CD4-positive, alpha-beta T cell (primary cell): ENCODE results near the gene SLC35A3. TPM values are rescaled to one million over a fixed set of nuclear protein-coding genes. Genes with fewer than 3 reads are reported as not detected.

Experiments used
- ATAC-seq: fragments of 200-7000 bp; cut with Tn5 transposase; one replicate; pipeline ENCODE4 v1.10.0; 2022; ENCODE audit warnings: mild to moderate bottlenecking; ENCODE audit not compliant: poor library complexity
- CTCF ChIA-PET: fragments of 350-600 bp; sonication (Branson Sonifier 250); formaldehyde crosslinking; loops from one replicate; lab custom pipeline; 2021; ENCODE audit warnings: antibody characterized with exemption, inconsistent platforms; lab: Charles Lee
- POLR2A ChIA-PET: fragments of 350-600 bp; sonication (Branson Sonifier 250); formaldehyde crosslinking; loops from one replicate; lab custom pipeline; 2021; ENCODE audit warnings: antibody characterized with exemption, inconsistent platforms; lab: Charles Lee
- DNase-seq, 14 experiments: peaks; one replicate each; pipeline ENCODE4 v3.0.0-alpha.2; 2013 to 2020; ENCODE audit warnings: mixed read lengths in 2 of 14
- H3K27ac ChIP-seq, 2 donors: one replicate each; pipeline versions ENCODE4 v1.5.1 to v1.7.0; 2013; ENCODE audit warnings: low read length in 2 of 2, low read depth in 1 of 2, mild to moderate bottlenecking in 1 of 2
- H3K27me3 ChIP-seq, 2 experiments: 1 replicate in 1 of 2; 2 replicates in 1 of 2; pipeline versions ENCODE4 v1.6.1 to v1.7.0; 2013; ENCODE audit warnings: low read length in 2 of 2, control low read depth in 1 of 2, mild to moderate bottlenecking in 1 of 2, moderate library complexity in 1 of 2; ENCODE audit not compliant: insufficient read depth in 2 of 2, control insufficient read depth in 1 of 2
- H3K36me3 ChIP-seq: one replicate; pipeline ENCODE4 v1.6.1; 2013; ENCODE audit warnings: low read length, control low read depth; ENCODE audit not compliant: insufficient read depth
- H3K4me1 ChIP-seq: one replicate; pipeline ENCODE4 v1.6.1; 2013; ENCODE audit warnings: low read length, control low read depth; ENCODE audit not compliant: insufficient read depth
- H3K4me3 ChIP-seq: one replicate; pipeline ENCODE4 v1.5.1; 2013; ENCODE audit warnings: mild to moderate bottlenecking, low read length, moderate library complexity
- H3K9me3 ChIP-seq, 2 experiments: 1 replicate in 1 of 2; 2 replicates in 1 of 2; pipeline versions ENCODE4 v1.6.1 to v1.7.0; 2013; ENCODE audit warnings: low read length in 2 of 2, mild to moderate bottlenecking in 2 of 2, control low read depth in 1 of 2, moderate library complexity in 1 of 2; ENCODE audit not compliant: control insufficient read depth in 1 of 2, insufficient read depth in 1 of 2
- H3K27ac Mint-ChIP-seq: one replicate; pipeline ENCODE4 v1.8.0; 2020; ENCODE audit warnings: mixed read lengths
- H3K27me3 Mint-ChIP-seq: one replicate; pipeline ENCODE4 v1.8.0; 2021; ENCODE audit warnings: mixed read lengths
- H3K36me3 Mint-ChIP-seq: one replicate; pipeline ENCODE4 v1.8.0; 2021; ENCODE audit warnings: low read depth, mixed read lengths
- H3K4me1 Mint-ChIP-seq: one replicate; pipeline ENCODE4 v1.8.0; 2021; ENCODE audit warnings: low read depth, mixed read lengths
- H3K4me3 Mint-ChIP-seq: one replicate; pipeline ENCODE4 v1.8.0; 2020; ENCODE audit warnings: mild to moderate bottlenecking, mixed read lengths
- H3K9me3 Mint-ChIP-seq: one replicate; pipeline ENCODE4 v1.8.0; 2020; ENCODE audit warnings: mixed read lengths
- intact Hi-C, 2 experiments: fragments of 100-400 bp; cut with DNase I in 1 of 2; cut with micrococcal nuclease in 1 of 2; formaldehyde crosslinking; loops; one replicate each; pipeline versions ENCODE4 v1.15.1 to v1.9.0; 2023 to 2025; cut with DNase I, micrococcal nuclease
- total RNA-seq, 174 experiments: library from RNA in 2 of 174; stranded (reverse) in 2 of 174; gene quantifications; one replicate each; pipeline ENCODE4 v1.2.3 and lab custom pipeline; 2021 to 2026
- TF ChIP-seq, protein P1 (sequence below): fragments of 200-600 bp; IDR thresholded peaks from one replicate; pipeline ENCODE4 v1.8.0; 2022; ENCODE audit warnings: antibody characterized with exemption, mild to moderate bottlenecking

The SLC35A3 gene
- total RNA-seq, 2 experiments from 2014 or later: 20.2 to 24.6 TPM

DNA sequence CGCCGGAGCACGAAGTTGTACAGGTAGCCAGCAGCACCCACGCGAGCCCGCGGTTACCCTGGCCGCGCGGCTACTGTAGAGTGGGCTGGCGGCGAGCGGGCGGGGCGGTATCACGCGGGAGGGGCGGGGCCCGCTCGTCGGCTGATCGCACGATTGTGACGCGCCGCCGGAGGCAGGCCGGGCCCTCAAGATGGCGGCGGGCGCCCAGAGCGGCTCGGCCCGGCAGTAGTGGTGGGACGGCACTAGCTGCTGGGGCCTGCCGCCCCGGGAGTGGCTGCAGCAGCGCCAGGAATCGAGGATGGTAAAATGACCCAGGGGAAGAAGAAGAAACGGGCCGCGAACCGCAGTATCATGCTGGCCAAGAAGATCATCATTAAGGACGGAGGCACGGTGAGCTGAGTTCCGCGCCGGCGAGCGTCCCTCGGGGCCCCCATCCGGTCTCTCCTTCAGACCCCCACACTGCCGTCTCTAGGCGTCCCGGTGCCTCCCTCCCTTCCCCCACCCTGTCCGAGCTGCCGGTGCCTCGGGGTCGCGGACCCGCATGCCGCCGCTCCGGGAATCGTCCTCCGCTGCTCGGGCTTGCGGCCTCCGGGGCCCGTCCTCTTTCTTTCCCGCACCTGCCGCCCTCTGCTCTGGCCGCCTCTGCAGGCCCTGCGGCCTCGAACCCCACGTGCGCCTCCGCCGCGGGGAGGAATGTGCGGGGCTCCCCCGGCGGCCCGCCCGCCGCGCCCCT lies 68.3 kb downstream of the SLC35A3 start:
- ChIA-PET POLR2A (interaction anchor here (0.7 to 2.5 kb wide), 16 partner anchors 9 to 415 kb away, joined by 3 to 33 read pairs (median 4); partner anchors contain the start of genes AGL, CDC14A, DBT and RTCA), CTCF (interaction anchor here (0.6 to 1.4 kb wide), 2 partner anchors 68 to 1197 kb away, joined by 3 to 5 read pairs; partner anchors contain the start of gene SLC35A3)
- Mint-ChIP-seq H3K27me3 (no peaks in the 10 kb centered on the region), H3K9me3 (no peaks in the 10 kb centered on the region), H3K36me3 (peaks cover 21% of the 10 kb centered on the region), H3K27ac (peak overlapping the region; percentile 98), H3K4me3 (peak overlapping the region; percentile 98), H3K4me1 (peaks cover 58% of the 10 kb centered on the region)
- no peaks in the 10 kb centered on the region for H3K9me3 ChIP-seq
- H3K4me1 ChIP-seq: peaks cover 28% of the 10 kb centered on the region
- intact Hi-C loops: loop anchor here (1.0 to 10.0 kb wide), 9 partner anchors 67 to 1166 kb away; partner anchors contain the start of genes EXTL2 (in 2 of the 2), AGL (in 1 of the 2), SLC30A7 (in 1 of the 2) and SLC35A3 (in 1 of the 2)
- ATAC-seq (peak; percentile 78), DNase-seq (peak; percentile 76 to 96 (median 84))
- H3K4me3 ChIP-seq: peak overlapping the region; percentile 91
- H3K27me3 ChIP-seq: no peaks in the 10 kb centered on the region
- H3K27ac ChIP-seq: peak overlapping the region; percentile 94 to 98
- TF ChIP-seq, protein P1, sequence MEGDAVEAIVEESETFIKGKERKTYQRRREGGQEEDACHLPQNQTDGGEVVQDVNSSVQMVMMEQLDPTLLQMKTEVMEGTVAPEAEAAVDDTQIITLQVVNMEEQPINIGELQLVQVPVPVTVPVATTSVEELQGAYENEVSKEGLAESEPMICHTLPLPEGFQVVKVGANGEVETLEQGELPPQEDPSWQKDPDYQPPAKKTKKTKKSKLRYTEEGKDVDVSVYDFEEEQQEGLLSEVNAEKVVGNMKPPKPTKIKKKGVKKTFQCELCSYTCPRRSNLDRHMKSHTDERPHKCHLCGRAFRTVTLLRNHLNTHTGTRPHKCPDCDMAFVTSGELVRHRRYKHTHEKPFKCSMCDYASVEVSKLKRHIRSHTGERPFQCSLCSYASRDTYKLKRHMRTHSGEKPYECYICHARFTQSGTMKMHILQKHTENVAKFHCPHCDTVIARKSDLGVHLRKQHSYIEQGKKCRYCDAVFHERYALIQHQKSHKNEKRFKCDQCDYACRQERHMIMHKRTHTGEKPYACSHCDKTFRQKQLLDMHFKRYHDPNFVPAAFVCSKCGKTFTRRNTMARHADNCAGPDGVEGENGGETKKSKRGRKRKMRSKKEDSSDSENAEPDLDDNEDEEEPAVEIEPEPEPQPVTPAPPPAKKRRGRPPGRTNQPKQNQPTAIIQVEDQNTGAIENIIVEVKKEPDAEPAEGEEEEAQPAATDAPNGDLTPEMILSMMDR: no peak
- H3K36me3 ChIP-seq: no peaks in the 10 kb centered on the region

GRCh38 chr1:100038660-100039287 lies 69.0 kb downstream of the SLC35A3 start:
- no peaks in the 10 kb centered on the region for H3K27me3 ChIP-seq
- ChIA-PET CTCF (interaction anchor here (0.6 to 1.4 kb wide), 2 partner anchors 69 to 1196 kb away, joined by 3 to 5 read pairs; partner anchors contain the start of gene SLC35A3), POLR2A (interaction anchor here (0.7 to 2.5 kb wide), 15 partner anchors 9 to 401 kb away, joined by 3 to 33 read pairs (median 5); partner anchors contain the start of genes AGL, RTCA, SASS6 and SLC35A3)
- Mint-ChIP-seq H3K36me3 (peaks cover 25% of the 10 kb centered on the region), H3K4me3 (peak overlapping the region; percentile 96), H3K27ac (peak overlapping the region; percentile 98), H3K27me3 (no peaks in the 10 kb centered on the region), H3K4me1 (peaks cover 65% of the 10 kb centered on the region), H3K9me3 (no peaks in the 10 kb centered on the region)
- H3K4me1 ChIP-seq: peaks cover 28% of the 10 kb centered on the region
- peak; percentile 53 to 90 (median 74) for DNase-seq
- no peaks in the 10 kb centered on the region for H3K9me3 ChIP-seq
- intact Hi-C loops: loop anchor here (1.0 to 10.0 kb wide), 8 partner anchors 68 to 1166 kb away; partner anchors contain the start of genes AGL (in 1 of the 2), EXTL2 (in 1 of the 2), SLC30A7 (in 1 of the 2) and SLC35A3 (in 1 of the 2)
- ATAC-seq: peak; percentile 68
- peaks cover 3% of the 10 kb centered on the region for H3K36me3 ChIP-seq
- H3K4me3 ChIP-seq: peak overlapping the region; percentile 91
- TF ChIP-seq, protein P1: no peak
- peak overlapping the region; percentile 94 to 98 for H3K27ac ChIP-seq

GRCh38 chr1:100039591-100039990 lies 69.8 kb downstream of the SLC35A3 start:
- Histone ChIP-seq H3K27me3 (no peaks in the 10 kb centered on the region), H3K36me3 (peaks cover 3% of the 10 kb centered on the region), H3K27ac (peak overlapping the region; percentile 94 to 98), H3K4me3 (peak overlapping the region; percentile 91), H3K9me3 (no peaks in the 10 kb centered on the region), H3K4me1 (peaks cover 30% of the 10 kb centered on the region)
- ATAC-seq (no peak), DNase-seq (no peak)
- peak overlapping the region; percentile 98 for H3K27ac Mint-ChIP-seq
- H3K36me3 Mint-ChIP-seq: peaks cover 33% of the 10 kb centered on the region
- ChIA-PET POLR2A (interaction anchor here (0.7 to 1.1 kb wide), 4 partner anchors 8 to 70 kb away, joined by 3 to 7 read pairs (median 3); partner anchors contain the start of gene SLC35A3), CTCF (no interaction called here)
- H3K27me3 Mint-ChIP-seq: no peaks in the 10 kb centered on the region
- TF ChIP-seq, protein P1: no peak
- no peaks in the 10 kb centered on the region for H3K9me3 Mint-ChIP-seq
- H3K4me1 Mint-ChIP-seq: peaks cover 73% of the 10 kb centered on the region
- intact Hi-C loops: loop anchor here (2.0 to 10.0 kb wide), 7 partner anchors 69 to 1167 kb away; partner anchors contain the start of genes AGL (in 1 of the 2), EXTL2 (in 1 of the 2), SLC30A7 (in 1 of the 2) and SLC35A3 (in 1 of the 2)
- peak overlapping the region; percentile 96 for H3K4me3 Mint-ChIP-seq
